ENCODE data around the gene BTBD1.
"Not testable (repeated sequence)": the region's sequence is repeated elsewhere in the genome, so short reads cannot be mapped to it uniquely, and the experiment has no call there.

The BTBD1 gene

DNA sequence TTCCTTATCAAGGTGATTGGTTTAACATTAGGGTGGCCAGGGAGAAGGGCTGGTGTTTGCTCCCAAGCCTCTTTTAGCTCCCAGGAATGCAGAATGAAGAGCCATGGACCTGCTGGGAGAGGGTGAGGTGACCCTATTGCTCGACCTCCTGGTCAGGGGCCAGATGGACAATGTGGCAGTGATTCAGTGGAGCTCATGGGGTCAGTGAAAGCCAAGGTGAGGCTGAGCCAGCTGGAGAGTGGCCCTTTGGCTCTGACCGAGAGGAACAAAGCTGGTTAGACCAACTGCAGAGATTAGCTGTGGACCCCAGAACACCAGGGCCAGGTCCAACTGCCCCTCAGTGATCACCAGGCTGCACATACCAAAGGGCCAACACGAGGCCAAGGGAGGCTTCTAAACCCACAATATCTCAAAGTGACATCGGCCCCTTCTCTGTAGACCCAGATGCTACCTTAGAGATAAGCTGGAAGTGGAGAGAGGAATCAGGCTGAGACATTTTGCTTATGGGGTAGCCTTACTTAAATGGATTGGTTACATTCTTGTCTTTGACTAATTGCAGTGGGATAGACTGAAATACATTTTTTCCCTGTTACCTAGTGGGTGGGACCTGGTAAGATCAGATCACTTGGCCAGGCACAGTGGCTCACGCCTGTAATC, 15.8 kb upstream of the BTBD1 start:
- no peak for TF ChIP-seq CTCF (IDR thresholded peaks at IDR 0.05)
- Histone ChIP-seq H3K27ac (no peak overlapping the region), H3K4me1 (ENCODE audit: control insufficient read depth in 1 of 2, insufficient read depth in 1 of 2, low read depth in 1 of 2, low read length in 1 of 2) (no peaks in the 10 kb centered on the region)

DNA sequence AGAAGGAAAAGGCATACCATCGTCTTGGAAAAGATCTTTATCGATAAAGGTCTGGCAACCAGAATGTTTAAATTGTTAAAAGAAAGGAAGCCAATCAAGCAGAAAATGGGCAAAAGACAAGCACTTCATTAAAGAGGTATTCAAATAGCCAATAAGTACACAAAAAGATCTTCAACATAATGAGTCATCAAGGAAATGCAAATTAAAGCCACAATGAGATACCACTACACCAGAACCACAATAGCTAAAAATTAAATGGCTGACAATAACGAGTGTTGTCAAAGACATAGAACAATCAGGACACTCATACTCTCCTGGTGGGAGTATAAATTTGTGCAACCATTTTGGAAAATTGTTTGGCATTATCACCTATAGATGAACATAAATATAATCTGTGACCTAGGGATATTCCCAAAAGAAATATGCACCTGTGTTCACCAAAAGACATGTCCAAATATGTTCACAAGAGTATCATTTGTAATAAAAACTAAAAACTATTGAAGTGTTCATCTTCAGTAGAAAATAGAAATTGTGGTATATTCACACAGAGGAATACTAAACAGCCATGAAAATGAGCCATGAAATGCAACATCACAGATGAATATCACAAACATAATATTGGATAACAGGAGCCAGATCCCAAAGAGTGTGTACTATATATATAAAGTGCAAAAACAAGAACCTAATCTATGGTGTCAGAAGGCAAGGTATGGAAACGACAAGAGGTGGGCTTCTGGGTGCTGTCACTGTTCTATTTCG, 14.4 kb upstream of the BTBD1 start:
- H3K4me1 ChIP-seq (ENCODE audit: control insufficient read depth in 1 of 2, insufficient read depth in 1 of 2, low read depth in 1 of 2, low read length in 1 of 2) = no peaks in the 10 kb centered on the region
- peaks cover 53% of the 10 kb centered on the region for H3K27me3 ChIP-seq
- no peaks in the 10 kb centered on the region for H3K9me3 ChIP-seq
- no peaks in the 10 kb centered on the region for H3K36me3 ChIP-seq
- H3K27ac ChIP-seq = no peak overlapping the region
- TF ChIP-seq CTCF (IDR thresholded peaks at IDR 0.05) = no peak
- H3K4me3 ChIP-seq (ENCODE audit: low read depth in 1 of 2, low read length in 1 of 2) = no peak overlapping the region

More for the DNA sequence above, 15.8 kb upstream of the BTBD1 start:
- Histone ChIP-seq H3K4me3 (ENCODE audit: low read depth in 1 of 2, low read length in 1 of 2) (no peak overlapping the region), H3K36me3 (no peaks in the 10 kb centered on the region), H3K9me3 (no peaks in the 10 kb centered on the region), H3K27me3 (peaks cover 39% of the 10 kb centered on the region)

DNA sequence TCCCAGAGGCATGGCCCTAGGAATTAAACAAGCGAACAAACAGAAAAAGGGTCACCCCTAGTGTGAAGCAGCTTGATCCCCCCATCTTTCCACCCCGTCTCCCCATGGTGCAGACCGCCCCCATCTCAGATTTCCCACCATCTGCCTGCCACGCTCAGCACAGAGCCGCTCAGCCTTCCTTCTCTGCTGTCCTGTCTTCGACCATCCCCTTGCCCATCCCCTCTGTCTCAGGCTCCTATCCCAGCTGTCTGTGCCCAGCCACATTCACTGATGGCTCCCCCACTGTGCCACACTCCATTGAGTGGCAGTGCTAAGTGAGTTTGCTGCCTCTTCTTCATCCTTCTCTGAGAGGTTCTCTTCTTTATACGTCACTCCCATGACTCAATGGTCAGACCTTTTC, 11.7 kb upstream of the BTBD1 start:
- no peaks in the 10 kb centered on the region for H3K4me1 ChIP-seq (ENCODE audit: control insufficient read depth in 1 of 2, insufficient read depth in 1 of 2, low read depth in 1 of 2, low read length in 1 of 2)
- no peaks in the 10 kb centered on the region for H3K36me3 ChIP-seq
- H3K27me3 ChIP-seq = peaks cover 54% of the 10 kb centered on the region
- TF ChIP-seq CTCF (IDR thresholded peaks at IDR 0.05) = no peak
- H3K4me3 ChIP-seq (ENCODE audit: low read depth in 1 of 2, low read length in 1 of 2) = no peak overlapping the region
- H3K27ac ChIP-seq = no peak overlapping the region
- H3K9me3 ChIP-seq = no peaks in the 10 kb centered on the region

- Histone ChIP-seq H3K4me1 (ENCODE audit: control insufficient read depth in 1 of 2, insufficient read depth in 1 of 2, low read depth in 1 of 2, low read length in 1 of 2) (no peaks in the 10 kb centered on the region), H3K27ac (no peak overlapping the region), H3K9me3 (no peaks in the 10 kb centered on the region), H3K4me3 (ENCODE audit: low read depth in 1 of 2, low read length in 1 of 2) (no peak overlapping the region), H3K36me3 (no peaks in the 10 kb centered on the region), H3K27me3 (peaks cover 53% of the 10 kb centered on the region)
- no peak for TF ChIP-seq CTCF (IDR thresholded peaks at IDR 0.05)
These were observed 10.6 kb upstream of the BTBD1 start for GRCh38 chr15:83077491-83078230.

DNA sequence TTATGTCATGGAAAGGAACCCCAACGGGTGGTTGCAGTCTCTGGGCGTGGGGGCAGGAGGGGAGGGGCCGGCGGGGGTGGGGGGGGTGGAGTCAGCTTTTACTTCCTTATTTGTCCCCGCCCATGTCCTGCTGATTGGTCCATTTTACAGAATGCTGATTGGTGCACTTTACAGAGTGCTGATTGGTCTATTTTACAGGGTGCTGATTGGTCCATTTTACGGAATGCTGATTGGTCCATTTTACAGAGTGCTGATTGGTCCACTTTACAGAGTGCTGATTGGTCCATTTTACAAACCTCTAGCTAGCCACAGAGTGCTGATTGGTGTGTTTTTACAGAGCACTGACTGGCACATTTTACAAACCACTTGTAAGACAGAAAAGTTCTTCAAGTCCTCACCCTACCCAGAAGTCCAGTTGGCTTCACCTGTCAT, 2.2 kb upstream of the BTBD1 start:
- Histone ChIP-seq H3K4me1 (ENCODE audit: control insufficient read depth in 1 of 2, insufficient read depth in 1 of 2, low read depth in 1 of 2, low read length in 1 of 2) (peaks cover 22 to 28% of the 10 kb centered on the region in 2 experiments), H3K27ac (peak overlapping the region; percentile 91)
- not testable (repeated sequence) for H3K27me3 ChIP-seq; H3K36me3 ChIP-seq; H3K4me3 ChIP-seq (ENCODE audit: low read depth in 1 of 2, low read length in 1 of 2); H3K9me3 ChIP-seq
